ENCODE results near the gene NTRK3. TPM values are rescaled to one million over a fixed set of nuclear protein-coding genes. Genes with fewer than 3 reads are reported as not detected.

Gene NTRK3
- polyA plus RNA-seq, 1 experiment, result 0.21 TPM

- Histone ChIP-seq H3K4me3 (ENCODE audit: low read depth, low read length) (no peak overlapping the region), H3K27me3 (ENCODE audit: control insufficient read depth, insufficient read depth, low read length) (no peaks in the 10 kb centered on the region), H3K9me3 (ENCODE audit: control insufficient read depth, insufficient read depth, low read length) (no peaks in the 10 kb centered on the region), H3K27ac (ENCODE audit: low read depth, low read length) (no peak overlapping the region)
- no peak for DNase-seq (ENCODE audit: low read depth, low spot score)
- ChIA-PET CTCF (no interaction called here), POLR2A (no interaction called here)
- TF ChIP-seq, protein P1, sequence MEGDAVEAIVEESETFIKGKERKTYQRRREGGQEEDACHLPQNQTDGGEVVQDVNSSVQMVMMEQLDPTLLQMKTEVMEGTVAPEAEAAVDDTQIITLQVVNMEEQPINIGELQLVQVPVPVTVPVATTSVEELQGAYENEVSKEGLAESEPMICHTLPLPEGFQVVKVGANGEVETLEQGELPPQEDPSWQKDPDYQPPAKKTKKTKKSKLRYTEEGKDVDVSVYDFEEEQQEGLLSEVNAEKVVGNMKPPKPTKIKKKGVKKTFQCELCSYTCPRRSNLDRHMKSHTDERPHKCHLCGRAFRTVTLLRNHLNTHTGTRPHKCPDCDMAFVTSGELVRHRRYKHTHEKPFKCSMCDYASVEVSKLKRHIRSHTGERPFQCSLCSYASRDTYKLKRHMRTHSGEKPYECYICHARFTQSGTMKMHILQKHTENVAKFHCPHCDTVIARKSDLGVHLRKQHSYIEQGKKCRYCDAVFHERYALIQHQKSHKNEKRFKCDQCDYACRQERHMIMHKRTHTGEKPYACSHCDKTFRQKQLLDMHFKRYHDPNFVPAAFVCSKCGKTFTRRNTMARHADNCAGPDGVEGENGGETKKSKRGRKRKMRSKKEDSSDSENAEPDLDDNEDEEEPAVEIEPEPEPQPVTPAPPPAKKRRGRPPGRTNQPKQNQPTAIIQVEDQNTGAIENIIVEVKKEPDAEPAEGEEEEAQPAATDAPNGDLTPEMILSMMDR (IDR thresholded peaks at IDR 0.05; ENCODE audit: low read depth, low read length), result no peak
These were observed 69.3 kb downstream of the NTRK3 start for GRCh38 chr15:88187195-88187594.

GRCh38 chr15:88185584-88185983 is 71.0 kb downstream of the NTRK3 start:
- CTCF ChIA-PET, result no interaction called here
- Histone ChIP-seq H3K4me3 (ENCODE audit: low read depth, low read length) (no peak overlapping the region), H3K27ac (ENCODE audit: low read depth, low read length) (no peak overlapping the region), H3K9me3 (ENCODE audit: control insufficient read depth, insufficient read depth, low read length) (no peaks in the 10 kb centered on the region), H3K27me3 (ENCODE audit: control insufficient read depth, insufficient read depth, low read length) (no peaks in the 10 kb centered on the region)
- no peak for DNase-seq (ENCODE audit: low read depth, low spot score)
- TF ChIP-seq, protein P1 (IDR thresholded peaks at IDR 0.05; ENCODE audit: low read depth, low read length), result no peak
- POLR2A ChIA-PET, result no interaction called here

DNA sequence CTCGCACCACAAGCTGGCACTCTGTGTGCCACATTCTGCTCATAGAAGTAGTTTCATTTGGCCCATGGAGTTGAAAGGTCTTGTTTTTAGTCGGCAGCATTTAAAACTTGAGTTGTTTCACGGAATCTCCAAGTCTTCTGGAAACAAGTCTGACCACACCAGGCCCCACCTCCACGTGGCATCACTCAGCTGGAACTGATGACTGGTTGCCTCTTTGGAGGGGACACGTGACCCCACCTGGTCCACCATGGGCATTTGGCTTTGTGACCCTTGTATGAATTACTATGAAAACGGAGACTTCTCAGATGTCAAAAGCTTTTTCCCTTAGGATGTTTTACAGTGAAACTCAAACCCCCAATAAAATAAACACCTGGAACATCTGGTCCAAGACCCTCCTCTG is 74.9 kb downstream of the NTRK3 start:
- ChIA-PET POLR2A (no interaction called here), CTCF (no interaction called here)
- no peak overlapping the region for H3K4me3 ChIP-seq (ENCODE audit: low read depth, low read length)
- no peaks in the 10 kb centered on the region for H3K9me3 ChIP-seq (ENCODE audit: control insufficient read depth, insufficient read depth, low read length)
- H3K27ac ChIP-seq (ENCODE audit: low read depth, low read length), result no peak overlapping the region
- TF ChIP-seq, protein P1 (IDR thresholded peaks at IDR 0.05; ENCODE audit: low read depth, low read length), result no peak
- H3K27me3 ChIP-seq (ENCODE audit: control insufficient read depth, insufficient read depth, low read length), result no peaks in the 10 kb centered on the region
- no peak for DNase-seq (ENCODE audit: low read depth, low spot score)

- CTCF ChIA-PET, result no interaction called here
- Histone ChIP-seq H3K4me3 (ENCODE audit: low read depth, low read length) (no peak overlapping the region), H3K27ac (ENCODE audit: low read depth, low read length) (no peak overlapping the region), H3K27me3 (ENCODE audit: control insufficient read depth, insufficient read depth, low read length) (no peaks in the 10 kb centered on the region), H3K9me3 (ENCODE audit: control insufficient read depth, insufficient read depth, low read length) (no peaks in the 10 kb centered on the region; the same call in 1 of the 2 replicates)
- POLR2A ChIA-PET, result no interaction called here
- DNase-seq (ENCODE audit: low read depth, low spot score), result no peak
- TF ChIP-seq, protein P1 (IDR thresholded peaks at IDR 0.05; ENCODE audit: low read depth, low read length), result no peak
These were observed 77.0 kb downstream of the NTRK3 start for GRCh38 chr15:88179562-88179961.

DNA sequence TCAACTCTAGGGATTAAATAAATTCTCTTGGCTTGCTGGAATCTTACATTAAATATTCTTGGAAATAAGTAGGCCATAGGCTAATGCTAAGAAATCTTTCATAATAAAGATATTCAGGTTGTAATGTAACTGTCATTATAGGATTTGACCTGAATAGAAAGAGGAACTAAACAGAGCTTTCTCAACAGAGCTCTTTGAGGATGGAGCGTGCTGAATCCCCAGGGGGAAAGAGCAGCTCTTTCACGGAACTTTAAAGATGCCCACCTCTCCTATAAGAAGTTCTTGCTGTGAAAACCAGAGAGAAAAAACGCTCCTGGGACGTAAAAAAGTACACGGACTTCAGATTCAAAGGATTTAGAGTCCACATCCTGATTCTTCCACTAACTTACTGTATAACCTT is 77.9 kb downstream of the NTRK3 start:
- no peak for DNase-seq (ENCODE audit: low read depth, low spot score)
- Histone ChIP-seq H3K27me3 (ENCODE audit: control insufficient read depth, insufficient read depth, low read length) (no peaks in the 10 kb centered on the region), H3K4me3 (ENCODE audit: low read depth, low read length) (no peak overlapping the region), H3K27ac (ENCODE audit: low read depth, low read length) (no peak overlapping the region), H3K9me3 (ENCODE audit: control insufficient read depth, insufficient read depth, low read length) (no peaks in the 10 kb centered on the region; the same call in 1 of the 2 replicates)
- TF ChIP-seq, protein P1 (IDR thresholded peaks at IDR 0.05; ENCODE audit: low read depth, low read length), result no peak
- ChIA-PET POLR2A (no interaction called here), CTCF (no interaction called here)

All from AG04450 (cell line).